Esophagus muscularis mucosa (tissue), 4 donors: Measurements from ENCODE around the gene USH1G.

ENCODE experiments used
- EP300 ChIP-seq: sonication (generic); formaldehyde crosslinking; IDR thresholded peaks from one replicate; pipeline ENCODE4 v1.6.1; 2017; ENCODE audit warnings: antibody characterized with exemption
- POLR2A ChIP-seq: fragments of 450-650 bp; IDR thresholded peaks from one replicate; pipeline ENCODE4 v1.6.1; 2017; ENCODE audit warnings: antibody characterized with exemption, moderate library complexity, mild to moderate bottlenecking, low read depth
- POLR2AphosphoS5 ChIP-seq, 2 donors: sonication (generic); formaldehyde crosslinking; IDR thresholded peaks; one replicate each; pipeline ENCODE4 v1.6.1; 2017; ENCODE audit warnings: antibody characterized with exemption in 2 of 2
- TF ChIP-seq, protein P1 (sequence below), 3 experiments: fragments of 200-600 bp in 2 of 3; fragments of 450-650 bp in 1 of 3; sonication (generic) in 2 of 3; IDR thresholded peaks; one replicate each; pipeline ENCODE4 v1.5.1; 2017 to 2019; ENCODE audit warnings: antibody characterized with exemption in 3 of 3, mild to moderate bottlenecking in 2 of 3, moderate library complexity in 1 of 3

- TF ChIP-seq, protein P1, sequence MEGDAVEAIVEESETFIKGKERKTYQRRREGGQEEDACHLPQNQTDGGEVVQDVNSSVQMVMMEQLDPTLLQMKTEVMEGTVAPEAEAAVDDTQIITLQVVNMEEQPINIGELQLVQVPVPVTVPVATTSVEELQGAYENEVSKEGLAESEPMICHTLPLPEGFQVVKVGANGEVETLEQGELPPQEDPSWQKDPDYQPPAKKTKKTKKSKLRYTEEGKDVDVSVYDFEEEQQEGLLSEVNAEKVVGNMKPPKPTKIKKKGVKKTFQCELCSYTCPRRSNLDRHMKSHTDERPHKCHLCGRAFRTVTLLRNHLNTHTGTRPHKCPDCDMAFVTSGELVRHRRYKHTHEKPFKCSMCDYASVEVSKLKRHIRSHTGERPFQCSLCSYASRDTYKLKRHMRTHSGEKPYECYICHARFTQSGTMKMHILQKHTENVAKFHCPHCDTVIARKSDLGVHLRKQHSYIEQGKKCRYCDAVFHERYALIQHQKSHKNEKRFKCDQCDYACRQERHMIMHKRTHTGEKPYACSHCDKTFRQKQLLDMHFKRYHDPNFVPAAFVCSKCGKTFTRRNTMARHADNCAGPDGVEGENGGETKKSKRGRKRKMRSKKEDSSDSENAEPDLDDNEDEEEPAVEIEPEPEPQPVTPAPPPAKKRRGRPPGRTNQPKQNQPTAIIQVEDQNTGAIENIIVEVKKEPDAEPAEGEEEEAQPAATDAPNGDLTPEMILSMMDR (IDR thresholded peaks at IDR 0.05), result no peak
- no peak for TF ChIP-seq EP300
- no peak for TF ChIP-seq POLR2AphosphoS5 (IDR thresholded peaks at IDR 0.05)
- TF ChIP-seq POLR2A, result no peak
Observed at GRCh38 chr17:74868251-74868907, 54.7 kb downstream of the USH1G start.
